ENCODE data around the gene RAN.
A peak's percentile ranks its signal among the peaks of the same experiment; 100 is the strongest.
"Not testable (repeated sequence)": the region's sequence is repeated elsewhere in the genome, so short reads cannot be mapped to it uniquely, and the experiment has no call there.

The RAN gene

DNA sequence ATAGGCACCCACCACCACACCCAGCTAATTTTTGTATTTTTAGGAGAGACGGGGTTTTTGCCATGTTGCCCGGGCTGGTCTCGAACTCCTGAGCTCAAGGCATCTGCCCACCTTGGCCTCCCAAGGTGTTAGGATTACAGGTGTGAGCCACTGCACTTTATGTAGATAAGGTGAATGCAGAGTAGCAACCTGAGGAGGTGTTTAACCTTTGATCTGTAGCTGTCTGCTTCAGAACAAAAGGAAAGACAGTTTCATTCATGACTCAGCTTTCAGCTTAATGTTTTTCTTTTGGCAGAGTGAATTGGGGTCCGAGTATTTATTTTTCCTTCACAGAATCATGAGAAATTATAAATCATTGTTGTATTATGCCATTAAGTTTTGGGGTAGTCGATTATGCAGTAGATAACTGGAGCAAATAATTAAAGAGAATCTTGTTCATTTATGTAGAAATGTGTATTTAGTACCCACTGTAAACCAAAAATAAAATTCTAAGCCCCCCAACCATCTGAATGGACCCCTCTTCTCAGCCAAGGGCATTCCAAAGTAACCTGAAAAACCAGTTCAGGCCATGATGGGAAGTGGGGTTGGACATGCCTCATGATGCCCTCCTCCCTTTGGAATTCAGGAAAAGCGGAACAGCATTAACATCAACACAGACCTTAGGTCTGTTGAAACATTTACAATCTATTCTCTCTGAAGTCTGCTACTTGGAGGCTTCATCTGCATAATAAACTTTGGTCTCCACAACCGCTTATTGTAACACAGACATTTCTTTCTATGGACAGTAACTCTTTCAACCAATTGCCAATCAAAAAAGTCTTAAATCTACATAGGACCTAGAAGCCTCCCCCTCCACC, 22.1 kb upstream of the RAN start:
- no peak for DNase-seq

DNA sequence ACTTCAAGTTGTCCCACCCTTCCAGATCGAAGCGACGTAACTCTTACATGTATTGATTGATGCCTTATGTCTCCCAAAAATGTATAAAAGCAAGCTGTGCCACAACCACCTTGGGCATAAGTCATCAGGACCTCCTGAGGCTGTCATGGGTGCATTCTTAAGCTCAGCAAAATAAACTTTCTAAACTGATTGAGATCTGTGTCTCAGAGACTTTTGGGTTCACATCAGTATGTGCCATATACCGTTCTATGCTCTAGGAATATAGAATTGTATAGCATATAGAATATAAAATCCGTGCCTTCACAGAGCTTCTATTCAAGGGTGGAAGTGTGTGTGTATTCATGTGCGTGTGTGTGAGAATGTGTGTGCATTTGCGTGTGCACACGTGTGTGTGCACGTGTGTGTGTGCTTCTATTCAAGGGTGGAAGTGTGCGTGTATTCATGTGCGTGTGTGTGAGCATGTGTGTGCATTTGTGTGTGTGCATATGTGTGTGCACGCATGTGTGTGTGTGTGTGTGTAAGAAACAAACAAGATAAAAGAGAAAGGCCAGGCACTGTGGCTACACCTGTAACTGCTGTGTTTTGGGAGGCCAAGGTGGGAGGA, 21.3 kb upstream of the RAN start:
- no peak for DNase-seq

DNA sequence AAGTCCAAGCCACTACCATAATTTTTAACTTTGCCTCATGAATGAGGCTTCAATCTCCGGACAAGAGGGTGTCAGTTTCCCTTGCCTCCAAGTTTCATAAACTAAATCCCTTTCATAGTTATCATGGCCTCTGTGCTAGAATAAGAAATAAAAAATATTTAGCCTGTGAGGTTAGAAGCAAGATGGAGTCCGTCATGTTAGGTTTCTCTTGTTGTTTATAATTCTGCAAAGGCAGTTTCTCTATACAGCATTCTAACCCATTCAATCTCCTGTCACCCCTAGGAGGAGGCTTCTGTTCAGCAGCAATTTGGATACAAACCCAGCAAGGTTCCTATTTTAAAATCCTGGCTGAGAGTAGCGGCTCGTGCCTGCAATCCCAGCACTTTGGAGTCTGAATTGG, 15.8 kb upstream of the RAN start:
- DNase-seq: no peak

DNA sequence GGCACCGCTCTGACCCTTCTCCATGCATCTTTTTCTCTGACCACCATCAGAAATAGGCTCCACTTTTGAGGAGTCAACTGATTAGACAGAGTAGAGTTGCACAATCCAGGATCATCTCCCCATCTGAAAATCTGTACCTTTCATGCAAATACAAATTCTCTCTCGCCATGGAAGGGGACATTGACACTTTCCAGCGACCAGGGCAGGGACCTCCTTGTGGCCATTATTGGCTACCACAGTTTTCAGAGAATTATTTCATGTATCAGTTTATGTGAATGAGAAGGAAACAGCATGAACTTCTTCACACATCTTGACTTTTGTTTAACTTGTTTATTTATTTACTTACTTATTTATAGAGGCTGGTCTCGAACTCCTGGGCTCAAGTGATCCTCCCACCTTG, 13.8 kb upstream of the RAN start:
- no peak for DNase-seq

DNA sequence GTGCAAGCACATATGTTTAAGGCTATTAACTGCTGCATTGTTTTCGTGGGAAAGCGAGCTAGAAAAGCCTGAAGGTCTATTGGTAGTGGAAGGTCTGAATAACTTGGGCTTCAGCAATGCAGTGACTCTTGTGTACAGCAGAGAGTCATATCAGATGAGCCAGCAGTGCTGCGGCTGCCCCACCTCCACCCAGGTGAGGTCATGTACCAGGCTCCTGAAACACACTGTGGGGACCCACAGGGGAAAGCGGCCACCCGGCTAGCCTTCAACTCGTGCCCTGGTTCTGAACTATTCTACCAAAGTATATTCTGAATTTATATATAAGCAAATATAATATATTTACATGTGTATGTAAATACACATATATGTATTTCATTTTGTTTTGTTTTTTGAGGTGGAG, 12.7 kb upstream of the RAN start:
- DNase-seq: no peak

DNA sequence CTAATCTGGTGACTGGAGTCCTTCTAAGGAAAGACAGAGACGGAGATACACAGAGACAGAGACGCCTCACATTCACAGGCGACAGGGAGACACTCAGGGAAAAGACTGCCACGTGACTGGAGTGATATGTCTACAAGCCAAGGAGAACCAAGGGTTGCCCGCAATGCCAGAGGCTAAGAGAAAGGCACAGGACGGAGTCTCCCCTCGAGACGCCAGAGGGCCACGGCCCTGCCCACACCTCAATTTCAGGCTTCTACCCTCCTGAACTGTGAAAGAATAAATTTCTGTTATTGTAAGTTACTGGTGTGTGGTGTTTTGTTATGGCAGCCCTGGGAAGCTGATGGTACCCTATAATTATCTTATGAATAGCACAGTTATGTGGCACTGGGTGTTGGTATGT, 11.6 kb upstream of the RAN start:
- no peak for DNase-seq

DNA sequence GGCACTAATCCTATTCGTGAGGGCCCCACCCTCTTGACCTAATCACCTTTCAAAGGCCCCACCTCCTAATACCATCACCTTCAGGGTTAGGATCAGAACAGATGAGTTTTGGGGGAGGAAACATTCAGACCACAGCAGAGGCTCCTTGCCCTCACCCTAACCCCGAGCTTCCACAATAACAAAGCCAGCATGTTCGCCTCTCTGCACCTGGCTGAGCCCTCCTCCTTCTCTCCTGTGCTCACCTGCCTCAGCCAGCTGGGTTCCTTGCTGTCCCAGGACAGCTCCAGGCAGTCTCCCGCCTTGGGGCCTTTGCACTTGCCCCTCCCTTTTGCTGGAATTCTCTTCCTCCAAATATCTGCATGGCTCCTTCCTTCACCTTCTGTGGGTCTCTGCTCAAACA, 9.7 kb upstream of the RAN start:
- DNase-seq: no peak

DNA sequence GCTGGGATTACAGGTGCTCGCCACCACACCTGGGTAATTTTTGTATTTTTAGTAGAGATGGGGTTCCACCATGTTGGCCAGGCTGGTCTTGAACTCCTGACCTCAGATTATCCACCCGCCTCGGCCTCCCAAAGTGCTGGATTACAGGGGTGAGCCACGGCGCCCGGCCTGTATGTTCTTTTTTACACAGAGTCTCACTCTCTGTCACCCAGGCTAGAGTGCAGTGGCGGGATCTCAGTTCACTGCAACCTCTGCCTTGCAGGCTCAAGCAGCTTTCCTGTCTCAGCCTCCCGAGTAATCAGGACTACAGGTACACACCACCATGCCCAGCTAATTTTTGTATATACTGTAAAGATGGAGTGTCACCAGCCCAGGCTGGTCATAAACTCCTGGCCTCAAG, 9.1 kb upstream of the RAN start:
- DNase-seq: not testable (repeated sequence)

DNA sequence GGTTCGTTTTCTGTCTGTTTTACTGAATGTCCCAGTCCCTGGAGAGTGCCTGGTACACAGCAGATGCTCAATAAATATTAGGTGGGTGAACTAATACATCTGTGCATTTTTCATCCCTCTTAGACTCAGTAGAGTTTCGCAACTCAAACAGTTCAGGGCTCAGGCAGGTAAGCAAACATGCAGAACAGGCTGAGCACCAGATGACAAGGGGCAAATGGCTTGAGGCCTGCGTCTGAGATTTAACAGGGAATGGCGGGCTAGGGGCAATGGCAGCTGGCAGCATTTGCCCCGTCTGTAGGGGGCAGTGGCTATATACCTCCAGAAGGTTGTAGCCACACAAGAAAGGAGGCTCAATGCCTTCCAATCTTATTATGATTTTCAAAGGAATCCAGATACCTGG, 8.6 kb upstream of the RAN start:
- no peak for DNase-seq

DNA sequence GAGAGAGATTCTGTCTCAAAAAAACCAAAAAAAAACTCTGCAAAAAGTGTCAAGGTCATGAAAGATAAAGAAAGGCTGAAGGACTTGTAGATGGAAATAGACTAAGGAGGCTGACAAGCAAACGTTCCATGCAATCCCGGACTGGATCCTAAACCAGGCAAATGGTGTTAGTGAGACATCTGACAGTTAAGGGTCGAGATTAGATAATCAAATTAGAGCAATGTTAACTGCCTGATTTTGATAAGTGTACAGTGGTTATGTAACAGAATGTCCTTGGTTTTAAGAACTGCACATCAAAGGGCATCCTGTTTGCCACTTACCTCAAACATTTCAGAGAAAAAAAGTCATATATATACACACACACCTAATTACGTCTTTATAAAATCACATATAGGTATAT, 3.5 kb upstream of the RAN start:
- no peak for DNase-seq

DNA sequence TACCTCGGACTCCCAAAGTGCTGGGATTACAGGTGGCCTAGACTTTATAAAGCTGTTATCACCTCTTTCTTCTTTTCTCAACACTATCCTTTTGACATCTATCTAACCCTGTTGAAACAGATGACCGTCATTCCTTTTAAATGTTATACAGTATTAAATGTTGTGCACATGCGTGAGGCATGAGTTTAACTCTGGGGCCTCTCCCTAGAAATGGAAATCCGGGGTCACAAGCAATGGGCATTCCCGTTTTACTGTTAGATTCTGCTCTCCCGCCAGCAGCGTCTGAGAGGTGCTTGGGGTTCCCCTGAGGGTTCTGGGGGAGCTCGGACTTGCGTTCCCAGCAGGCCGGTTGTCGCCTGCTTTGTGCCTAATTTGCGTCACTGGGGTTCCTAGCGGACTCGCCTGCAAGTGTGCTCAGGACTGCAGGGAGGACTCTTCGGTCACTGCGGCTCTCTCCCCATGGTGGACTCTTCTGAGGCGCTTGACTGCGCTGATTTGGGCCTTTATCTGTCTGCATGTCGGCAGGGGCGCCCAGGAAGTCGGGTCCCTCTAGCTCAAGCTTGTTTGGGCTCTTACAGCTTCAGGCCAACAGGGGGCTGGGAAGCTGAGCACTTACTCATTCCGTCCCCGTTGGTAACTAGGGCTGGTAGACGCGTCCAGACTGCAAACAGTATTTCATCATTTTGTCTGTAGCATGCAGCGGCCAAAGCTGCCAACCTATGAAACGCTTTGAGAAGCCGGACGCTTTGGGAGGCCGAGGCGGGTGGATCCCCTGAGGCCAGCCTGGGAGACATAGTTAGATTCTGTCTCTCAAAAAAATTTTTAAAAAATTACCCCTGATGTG, 1.2 kb upstream of the RAN start:
- peak; percentile 71 to 88 for DNase-seq

DNA sequence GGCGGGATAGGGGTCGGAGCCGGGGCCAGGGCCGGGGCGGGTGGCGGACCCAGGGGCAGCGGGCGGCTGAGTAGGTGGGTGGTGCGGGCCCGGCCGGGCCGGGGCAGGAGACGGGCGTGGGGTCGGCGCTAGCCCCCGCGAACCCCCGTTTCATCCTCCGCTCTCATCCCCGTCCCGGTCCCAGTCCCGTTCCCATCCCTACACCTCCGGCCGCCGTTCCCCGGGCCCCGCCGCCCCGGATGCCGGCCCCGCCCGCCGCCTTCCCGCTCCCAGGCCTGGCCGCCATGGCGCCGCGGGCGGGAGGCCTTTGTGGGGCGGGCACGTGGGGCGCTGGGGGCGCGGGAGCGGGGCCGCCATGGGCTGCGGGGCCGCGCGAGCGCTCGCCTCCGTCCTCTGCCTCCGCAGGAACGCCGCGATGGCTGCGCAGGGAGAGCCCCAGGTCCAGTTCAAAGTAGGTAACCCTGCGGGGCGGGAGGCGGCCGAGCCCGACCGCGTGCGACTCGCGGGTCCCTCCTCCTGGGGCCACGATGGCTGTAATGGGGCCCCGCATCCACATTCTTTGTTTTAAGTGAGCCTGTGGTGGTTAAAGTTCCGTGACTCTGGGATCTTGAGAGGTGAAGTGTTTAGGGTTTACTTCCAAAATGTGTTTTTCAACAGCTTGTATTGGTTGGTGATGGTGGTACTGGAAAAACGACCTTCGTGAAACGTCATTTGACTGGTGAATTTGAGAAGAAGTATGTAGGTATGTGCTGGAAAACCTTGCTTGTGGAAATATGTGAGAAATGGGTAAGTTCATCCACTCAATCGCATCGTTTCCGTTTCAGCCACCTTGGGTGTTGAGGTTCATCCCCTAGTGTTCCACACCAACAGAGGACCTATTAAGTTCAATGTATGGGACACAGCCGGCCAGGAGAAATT, 572 bp downstream of the RAN start:
- no peak for DNase-seq

DNA sequence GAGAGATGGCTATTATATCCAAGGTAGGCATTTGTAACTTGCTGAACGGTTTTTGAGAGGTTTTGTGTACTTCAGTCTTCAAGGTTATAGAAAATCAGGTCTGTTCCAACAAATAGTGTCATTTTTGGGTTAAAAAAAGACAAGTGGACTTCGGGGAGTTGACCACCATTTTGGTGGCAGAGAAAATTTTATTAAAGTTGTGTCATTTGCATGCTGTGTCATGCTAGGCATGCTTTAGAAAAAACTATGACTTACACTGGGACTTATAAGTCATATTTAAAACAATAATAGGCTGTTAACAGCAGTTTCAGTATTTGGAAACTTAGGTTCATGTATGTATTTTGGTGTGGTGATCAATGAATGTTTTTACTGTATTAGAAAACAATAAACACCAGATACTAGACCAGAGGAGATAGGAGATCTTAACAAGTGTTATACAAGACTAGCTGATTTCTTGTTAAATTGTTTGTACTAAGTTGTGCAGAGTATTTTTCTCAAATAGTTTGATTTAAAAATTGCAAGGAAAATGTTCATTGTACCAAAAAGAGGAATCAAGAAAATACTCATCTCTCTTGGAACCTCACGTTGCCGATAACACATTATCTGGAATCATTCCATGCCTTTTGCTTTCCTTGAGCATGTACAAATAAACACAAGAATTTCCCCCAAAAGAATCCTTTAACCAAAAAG, 1.4 kb downstream of the RAN start:
- no peak for DNase-seq

DNA sequence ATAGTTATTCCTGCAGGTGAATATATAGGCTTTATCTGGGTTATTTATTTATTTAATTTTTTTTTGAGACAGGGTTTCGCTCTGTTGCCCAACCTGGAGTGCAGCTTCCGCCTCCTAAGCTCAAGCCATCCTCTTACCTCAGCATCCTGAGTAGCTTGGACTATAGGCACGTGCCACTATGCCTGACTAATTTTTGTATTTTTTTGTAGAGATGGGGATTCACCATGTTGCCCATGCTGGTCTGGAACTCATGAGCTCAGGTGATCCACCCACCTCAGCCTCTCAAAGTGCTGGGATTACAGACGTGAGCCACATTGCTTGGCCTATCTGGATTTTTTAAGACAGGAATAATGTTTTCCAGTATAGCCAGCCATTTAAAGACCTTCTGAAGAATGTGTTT, 2.0 kb downstream of the RAN start:
- no peak for DNase-seq

DNA sequence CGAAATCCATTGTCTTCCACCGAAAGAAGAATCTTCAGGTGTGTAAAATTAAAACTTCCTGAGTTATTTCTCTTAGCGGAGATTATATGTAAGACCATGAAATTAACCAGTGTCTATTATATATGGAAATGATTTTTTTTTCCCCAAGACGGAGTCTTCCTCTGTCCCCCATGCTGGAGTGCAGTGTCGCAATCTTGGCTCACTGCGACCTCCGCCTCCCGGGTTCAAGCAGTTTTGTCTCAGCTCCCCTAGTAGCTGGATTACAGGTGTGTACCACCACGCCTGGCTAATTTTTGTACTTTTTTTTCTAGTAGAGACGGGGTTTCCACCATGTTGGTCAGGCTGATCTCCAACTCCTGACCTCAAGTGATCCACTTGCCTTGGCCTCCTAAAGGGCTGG, 2.8 kb downstream of the RAN start:
- no peak for DNase-seq

DNA sequence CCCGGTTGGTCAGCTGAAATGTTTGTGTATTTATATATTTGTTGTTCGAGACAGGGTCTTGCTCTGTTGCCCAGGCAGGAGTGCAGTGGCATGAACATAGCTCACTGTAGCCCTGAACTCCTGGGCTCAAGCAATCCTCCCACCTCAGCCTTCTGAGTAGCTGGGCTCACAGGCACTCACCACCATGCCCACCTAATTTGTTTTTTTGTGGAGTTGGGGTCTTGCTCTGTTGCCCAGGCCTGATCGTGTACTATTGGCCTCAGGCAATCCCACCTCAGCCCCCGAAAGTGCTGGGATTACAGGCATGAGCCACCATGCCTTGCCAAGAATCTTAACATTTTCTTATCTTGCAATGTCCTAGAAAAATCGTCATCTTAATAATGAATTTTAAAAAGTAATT, 3.3 kb downstream of the RAN start:
- DNase-seq: no peak

DNA sequence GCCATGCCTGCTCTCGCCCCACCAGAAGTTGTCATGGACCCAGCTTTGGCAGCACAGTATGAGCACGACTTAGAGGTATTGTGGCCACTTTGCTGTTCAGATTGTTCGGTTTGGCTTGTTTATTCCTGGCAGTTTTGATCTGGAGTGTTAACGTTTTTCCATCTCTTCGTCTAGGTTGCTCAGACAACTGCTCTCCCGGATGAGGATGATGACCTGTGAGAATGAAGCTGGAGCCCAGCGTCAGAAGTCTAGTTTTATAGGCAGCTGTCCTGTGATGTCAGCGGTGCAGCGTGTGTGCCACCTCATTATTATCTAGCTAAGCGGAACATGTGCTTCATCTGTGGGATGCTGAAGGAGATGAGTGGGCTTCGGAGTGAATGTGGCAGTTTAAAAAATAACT, 3.8 kb downstream of the RAN start:
- not testable (repeated sequence) for DNase-seq

DNA sequence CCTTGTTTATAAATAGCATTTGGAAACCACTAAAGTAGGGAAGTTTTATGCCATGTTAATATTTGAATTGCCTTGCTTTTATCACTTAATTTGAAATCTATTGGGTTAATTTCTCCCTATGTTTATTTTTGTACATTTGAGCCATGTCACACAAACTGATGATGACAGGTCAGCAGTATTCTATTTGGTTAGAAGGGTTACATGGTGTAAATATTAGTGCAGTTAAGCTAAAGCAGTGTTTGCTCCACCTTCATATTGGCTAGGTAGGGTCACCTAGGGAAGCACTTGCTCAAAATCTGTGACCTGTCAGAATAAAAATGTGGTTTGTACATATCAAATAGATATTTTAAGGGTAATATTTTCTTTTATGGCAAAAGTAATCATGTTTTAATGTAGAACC, 4.4 kb downstream of the RAN start:
- DNase-seq: no peak

DNA sequence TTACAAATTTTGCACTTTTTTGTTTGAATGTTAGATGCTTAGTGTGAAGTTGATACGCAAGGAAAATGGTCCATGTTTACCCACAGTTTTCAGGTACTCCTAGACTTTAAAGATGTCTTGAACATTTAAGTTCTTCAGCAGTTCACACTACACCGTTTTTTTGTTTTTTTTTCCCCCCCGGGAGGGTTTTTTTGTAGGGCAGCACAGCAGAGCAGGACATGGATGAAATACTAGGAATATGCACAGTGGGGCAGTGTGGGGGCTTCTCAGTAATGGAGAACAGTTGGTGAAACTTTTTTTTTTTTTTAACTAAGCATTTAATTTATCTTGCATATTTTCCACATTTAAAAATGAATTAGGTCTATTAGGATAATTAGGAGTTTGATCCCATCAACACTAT, 4.9 kb downstream of the RAN start:
- DNase-seq: no peak

DNA sequence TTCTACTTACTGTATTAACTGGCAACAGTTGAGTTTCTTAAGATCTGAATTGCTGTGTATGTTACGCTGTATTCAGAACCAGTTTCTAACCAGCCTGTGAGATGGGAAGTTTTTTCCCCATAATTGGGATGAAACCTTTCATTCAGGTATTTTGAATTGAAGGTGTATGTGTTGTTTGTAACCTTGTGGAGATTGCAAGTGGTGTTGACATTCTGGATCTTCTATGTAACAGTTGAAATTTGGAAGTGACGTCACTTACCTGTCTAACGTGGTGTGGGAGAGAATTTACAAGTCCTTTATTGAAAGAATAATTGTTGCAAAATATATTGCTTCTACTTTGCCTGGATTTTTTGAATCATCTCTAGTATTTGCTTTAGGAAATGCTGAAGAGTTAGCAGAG, 5.5 kb downstream of the RAN start:
- no peak for DNase-seq

DNA sequence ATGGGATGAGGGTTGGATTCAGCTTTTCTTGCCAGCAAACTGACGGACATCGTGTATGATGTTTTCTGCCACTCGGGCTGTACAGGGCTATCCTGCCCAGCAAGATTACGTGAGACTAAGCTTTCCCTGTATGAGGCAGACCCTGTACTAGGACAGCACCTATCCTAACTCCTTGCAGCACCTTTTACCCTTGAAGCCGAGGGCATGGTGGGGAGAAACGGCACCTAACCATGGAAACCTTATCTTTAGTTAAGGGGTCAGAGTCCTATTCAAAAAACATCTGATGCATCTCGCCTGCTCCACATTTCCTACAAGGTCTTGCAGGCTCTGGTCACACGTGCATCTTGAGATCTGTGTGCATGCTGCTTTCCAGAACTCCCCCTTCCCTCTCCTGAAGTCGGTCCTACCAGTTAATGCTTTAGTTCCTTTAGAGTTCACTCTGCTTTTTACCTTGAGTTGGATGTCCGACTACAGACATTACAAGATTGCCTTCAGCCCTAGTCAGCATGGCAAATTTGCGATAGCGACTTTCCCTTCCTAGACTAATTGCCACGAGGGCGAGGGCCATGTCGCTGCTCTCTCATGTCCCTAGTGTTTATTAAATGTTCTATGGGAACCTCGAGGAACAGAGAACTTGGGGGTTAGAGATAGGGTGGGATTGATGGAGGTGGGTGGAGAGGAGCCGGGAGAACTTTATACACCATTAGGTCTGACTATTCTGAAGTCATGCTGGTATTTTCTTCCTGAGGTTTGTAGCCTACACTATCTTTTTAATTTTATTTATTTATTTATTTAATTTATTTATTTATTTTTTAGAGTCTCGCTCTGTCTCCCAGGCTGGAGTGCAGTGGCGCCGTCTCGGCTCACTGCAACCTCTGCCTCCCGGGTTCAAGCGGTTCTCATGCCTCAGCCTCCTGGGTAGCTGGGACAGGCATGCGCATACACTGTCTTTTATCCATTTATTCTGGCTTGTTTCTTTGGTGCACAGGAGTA, 6.6 kb downstream of the RAN start:
- DNase-seq: no peak
